Measurements from ENCODE around the gene FBXL7.

The FBXL7 gene

DNA sequence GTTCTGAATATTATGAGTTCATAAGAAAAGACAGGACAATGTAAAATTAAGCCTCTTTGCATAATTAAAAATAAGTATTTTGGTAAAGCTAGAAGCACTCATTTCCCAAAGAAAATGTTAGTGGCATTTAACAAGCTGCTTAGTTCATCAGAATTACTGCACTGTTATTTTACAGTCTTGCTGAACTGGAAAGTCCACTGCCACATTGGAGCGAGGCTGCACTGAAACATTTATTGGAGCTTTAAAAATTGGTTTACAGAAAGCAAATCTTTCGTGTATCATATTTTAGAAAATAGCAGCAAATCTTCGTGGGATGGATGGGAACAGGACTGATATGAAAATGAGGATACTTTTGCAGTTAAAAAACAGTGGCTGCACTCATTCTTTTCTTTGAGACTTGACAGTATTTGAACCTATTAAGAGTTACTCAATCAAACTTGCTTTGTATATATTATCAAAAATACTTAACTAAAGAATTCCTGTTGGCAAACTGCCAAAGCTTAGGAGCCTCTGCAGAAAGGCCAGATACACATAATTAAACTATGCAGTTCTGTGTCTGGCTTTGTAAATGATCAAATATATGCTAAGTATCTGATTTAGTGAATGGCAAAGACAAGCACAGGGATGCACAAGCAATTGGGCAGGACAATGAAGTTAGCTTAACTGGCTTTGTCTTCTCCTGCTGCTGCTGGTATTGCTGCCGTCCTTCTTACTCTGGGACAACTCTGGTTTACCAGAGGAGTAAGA, 16.5 kb upstream of the FBXL7 start:
- H3K27ac ChIP-seq (ENCODE audit: low read depth, low read length) = no peak overlapping the region
- H3K9me3 ChIP-seq (ENCODE audit: insufficient read depth, low read depth, low read length) = no peaks in the 10 kb centered on the region
- no peak overlapping the region for H3K4ac ChIP-seq (ENCODE audit: low read depth, low read length)
- H3K18ac ChIP-seq (ENCODE audit: low read length) = no peak overlapping the region
- H3K23ac ChIP-seq (ENCODE audit: low read length) = peak overlapping the region; percentile 47
- no peak overlapping the region for H3K9ac ChIP-seq (ENCODE audit: low read length)
- no peaks in the 10 kb centered on the region for H3K79me2 ChIP-seq (ENCODE audit: control insufficient read depth, insufficient read depth, low read length, poor library complexity)
- H3K4me1 ChIP-seq (ENCODE audit: control insufficient read depth in 1 of 2, insufficient read depth in 2 of 2, low read length in 2 of 2) = no peaks in the 10 kb centered on the region
- H4K8ac ChIP-seq (ENCODE audit: low read depth, low read length) = no peak overlapping the region
- H3K4me2 ChIP-seq (ENCODE audit: low read length) = no peak overlapping the region
- no peaks in the 10 kb centered on the region for H3K79me1 ChIP-seq (ENCODE audit: low read length)
- no peak overlapping the region for H3K4me3 ChIP-seq (ENCODE audit: low read depth, low read length)
- no peaks in the 10 kb centered on the region for H3K36me3 ChIP-seq (ENCODE audit: control insufficient read depth in 1 of 2, insufficient read depth in 2 of 2, low read length in 2 of 2)
- no peaks in the 10 kb centered on the region for H3K27me3 ChIP-seq (ENCODE audit: insufficient read depth, low read length)
- H4K12ac ChIP-seq (ENCODE audit: low read depth, low read length) = no peak overlapping the region
- H2AK5ac ChIP-seq (ENCODE audit: low read length) = no peak overlapping the region
- WGBS (ENCODE audit: extremely low coverage, insufficient coverage, insufficient read length) = no CpG with 5 or more reads among the region's 4 CpGs
- H3K14ac ChIP-seq (ENCODE audit: low read length) = no peak overlapping the region
- H2AFZ ChIP-seq (ENCODE audit: insufficient read depth, low read length, poor library complexity) = no peak overlapping the region
- H4K91ac ChIP-seq (ENCODE audit: low read depth, low read length) = no peak overlapping the region
- no peak overlapping the region for H2BK5ac ChIP-seq (ENCODE audit: low read depth, low read length, poor library complexity)
- H2BK120ac ChIP-seq (ENCODE audit: insufficient read depth, low read length, poor library complexity) = no peak overlapping the region
- DNase-seq = no peak
- H2BK12ac ChIP-seq (ENCODE audit: low read length) = no peak overlapping the region

DNA sequence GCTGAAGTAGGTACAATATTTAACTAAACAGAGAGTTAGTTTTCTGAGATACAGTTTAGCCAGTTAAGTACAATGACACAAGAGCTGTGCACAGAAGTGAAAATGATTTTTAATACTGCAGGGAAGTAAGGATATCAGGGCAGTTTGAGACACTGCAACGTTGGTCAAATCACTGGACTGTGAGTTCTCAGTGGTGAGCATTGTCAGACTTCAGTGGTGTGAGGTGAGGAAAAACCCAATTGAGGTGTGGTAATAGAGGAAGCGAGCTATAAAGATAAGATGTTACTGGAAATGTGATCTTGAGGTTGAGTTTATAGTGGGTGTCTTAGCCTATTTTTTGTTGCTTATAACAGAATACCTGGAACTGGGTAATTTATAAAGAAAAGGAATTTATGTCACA, 12.8 kb upstream of the FBXL7 start:
- no peak overlapping the region for H2BK12ac ChIP-seq (ENCODE audit: low read length)
- no peaks in the 10 kb centered on the region for H3K79me2 ChIP-seq (ENCODE audit: control insufficient read depth, insufficient read depth, low read length, poor library complexity)
- H4K12ac ChIP-seq (ENCODE audit: low read depth, low read length) = no peak overlapping the region
- no peak overlapping the region for H2BK5ac ChIP-seq (ENCODE audit: low read depth, low read length, poor library complexity)
- H2AK5ac ChIP-seq (ENCODE audit: low read length) = no peak overlapping the region
- H2AFZ ChIP-seq (ENCODE audit: insufficient read depth, low read length, poor library complexity) = no peak overlapping the region
- no peak overlapping the region for H3K23ac ChIP-seq (ENCODE audit: low read length)
- H3K36me3 ChIP-seq (ENCODE audit: control insufficient read depth in 1 of 2, insufficient read depth in 2 of 2, low read length in 2 of 2) = no peaks in the 10 kb centered on the region
- H4K8ac ChIP-seq (ENCODE audit: low read depth, low read length) = no peak overlapping the region
- H3K4me1 ChIP-seq (ENCODE audit: control insufficient read depth in 1 of 2, insufficient read depth in 2 of 2, low read length in 2 of 2) = no peaks in the 10 kb centered on the region
- H3K14ac ChIP-seq (ENCODE audit: low read length) = no peak overlapping the region
- H3K27me3 ChIP-seq (ENCODE audit: insufficient read depth, low read length) = no peaks in the 10 kb centered on the region
- no peaks in the 10 kb centered on the region for H3K9me3 ChIP-seq (ENCODE audit: insufficient read depth, low read depth, low read length)
- H3K79me1 ChIP-seq (ENCODE audit: low read length) = no peaks in the 10 kb centered on the region
- H3K9ac ChIP-seq (ENCODE audit: low read length) = no peak overlapping the region
- no peak overlapping the region for H3K27ac ChIP-seq (ENCODE audit: low read depth, low read length)
- H3K4me3 ChIP-seq (ENCODE audit: low read depth, low read length) = no peak overlapping the region
- H3K18ac ChIP-seq (ENCODE audit: low read length) = no peak overlapping the region
- no peak overlapping the region for H4K91ac ChIP-seq (ENCODE audit: low read depth, low read length)
- H3K4ac ChIP-seq (ENCODE audit: low read depth, low read length) = no peak overlapping the region
- DNase-seq = no peak
- H2BK120ac ChIP-seq (ENCODE audit: insufficient read depth, low read length, poor library complexity) = no peak overlapping the region
- WGBS (ENCODE audit: extremely low coverage, insufficient coverage, insufficient read length) = no CpG with 5 or more reads among the region's 2 CpGs
- no peak overlapping the region for H3K4me2 ChIP-seq (ENCODE audit: low read length)

DNA sequence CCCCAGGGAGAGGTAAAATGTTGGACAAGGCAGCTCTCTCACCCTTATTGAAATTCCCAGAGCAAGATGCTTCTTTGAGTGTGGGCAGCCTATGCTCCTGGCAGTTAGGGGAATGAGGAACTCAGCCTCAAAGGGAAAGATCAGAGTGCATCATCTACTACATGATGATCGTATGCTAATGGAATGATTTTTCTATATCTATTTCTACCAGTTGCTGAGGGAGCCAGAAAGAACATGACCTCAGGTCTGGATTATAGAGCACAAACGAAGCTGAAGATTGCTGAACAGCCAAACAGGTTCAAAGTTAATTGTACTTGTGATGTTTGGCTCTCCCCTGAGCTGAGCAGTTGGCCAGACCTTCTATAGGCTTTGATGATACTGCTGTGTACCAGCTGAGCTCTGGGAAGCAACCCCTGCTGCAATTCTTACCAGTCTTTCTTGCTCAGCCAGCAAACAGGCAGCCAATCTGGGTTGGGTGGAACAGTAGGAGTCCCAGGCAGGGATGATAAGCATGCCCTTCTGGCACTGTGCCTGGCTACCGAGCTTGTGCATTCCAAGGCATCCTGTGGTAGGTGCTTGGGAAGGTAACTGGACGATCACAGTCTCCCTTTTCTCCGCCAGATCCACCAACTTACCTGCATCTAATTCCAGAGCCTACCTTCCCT, 10.3 kb upstream of the FBXL7 start:
- Histone ChIP-seq H3K23ac (ENCODE audit: low read length) (no peak overlapping the region), H3K27me3 (ENCODE audit: insufficient read depth, low read length) (no peaks in the 10 kb centered on the region), H3K9ac (ENCODE audit: low read length) (no peak overlapping the region), H3K79me1 (ENCODE audit: low read length) (no peaks in the 10 kb centered on the region), H3K4me1 (ENCODE audit: control insufficient read depth in 1 of 2, insufficient read depth in 2 of 2, low read length in 2 of 2) (no peaks in the 10 kb centered on the region), H3K36me3 (ENCODE audit: control insufficient read depth in 1 of 2, insufficient read depth in 2 of 2, low read length in 2 of 2) (no peaks in the 10 kb centered on the region), H2BK5ac (ENCODE audit: low read depth, low read length, poor library complexity) (no peak overlapping the region), H4K91ac (ENCODE audit: low read depth, low read length) (no peak overlapping the region), H3K4me3 (ENCODE audit: low read depth, low read length) (no peak overlapping the region), H3K4me2 (ENCODE audit: low read length) (no peak overlapping the region), H3K14ac (ENCODE audit: low read length) (no peak overlapping the region), H3K27ac (ENCODE audit: low read depth, low read length) (no peak overlapping the region), H3K18ac (ENCODE audit: low read length) (no peak overlapping the region), H3K4ac (ENCODE audit: low read depth, low read length) (no peak overlapping the region), H4K12ac (ENCODE audit: low read depth, low read length) (no peak overlapping the region), H2BK120ac (ENCODE audit: insufficient read depth, low read length, poor library complexity) (no peak overlapping the region), H3K9me3 (ENCODE audit: insufficient read depth, low read depth, low read length) (no peaks in the 10 kb centered on the region), H2AFZ (ENCODE audit: insufficient read depth, low read length, poor library complexity) (no peak overlapping the region), H2AK5ac (ENCODE audit: low read length) (no peak overlapping the region), H3K79me2 (ENCODE audit: control insufficient read depth, insufficient read depth, low read length, poor library complexity) (no peaks in the 10 kb centered on the region), H2BK12ac (ENCODE audit: low read length) (no peak overlapping the region), H4K8ac (ENCODE audit: low read depth, low read length) (no peak overlapping the region)
- no peak for DNase-seq
- no CpG with 5 or more reads among the region's 5 CpGs for WGBS (ENCODE audit: extremely low coverage, insufficient coverage, insufficient read length)

DNA sequence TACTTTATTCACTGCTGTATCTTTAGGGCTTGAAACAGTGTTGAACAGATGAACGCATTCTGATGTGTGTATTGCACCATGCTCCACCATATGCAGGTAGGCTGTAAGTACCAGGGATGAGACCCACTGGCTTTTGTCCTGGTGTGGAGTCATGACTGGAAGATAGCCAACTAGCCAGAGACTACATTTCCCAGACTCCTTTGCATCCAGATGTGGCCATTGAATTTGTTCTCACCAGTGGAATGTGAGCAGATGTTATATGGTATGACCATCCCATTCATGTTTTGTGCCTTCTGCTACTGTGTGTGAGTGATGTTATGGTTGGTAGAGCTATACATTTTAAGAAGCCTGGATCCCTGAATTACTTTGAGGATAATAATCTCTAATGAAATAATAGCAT, 7.4 kb upstream of the FBXL7 start:
- Histone ChIP-seq H3K4me2 (ENCODE audit: low read length) (no peak overlapping the region), H4K12ac (ENCODE audit: low read depth, low read length) (no peak overlapping the region), H3K36me3 (ENCODE audit: control insufficient read depth in 1 of 2, insufficient read depth in 2 of 2, low read length in 2 of 2) (no peaks in the 10 kb centered on the region), H3K23ac (ENCODE audit: low read length) (no peak overlapping the region), H2AK5ac (ENCODE audit: low read length) (no peak overlapping the region), H2BK5ac (ENCODE audit: low read depth, low read length, poor library complexity) (no peak overlapping the region), H3K79me1 (ENCODE audit: low read length) (no peaks in the 10 kb centered on the region), H3K4ac (ENCODE audit: low read depth, low read length) (no peak overlapping the region), H3K4me3 (ENCODE audit: low read depth, low read length) (no peak overlapping the region), H2BK12ac (ENCODE audit: low read length) (no peak overlapping the region), H2BK120ac (ENCODE audit: insufficient read depth, low read length, poor library complexity) (no peak overlapping the region), H3K27ac (ENCODE audit: low read depth, low read length) (no peak overlapping the region), H3K27me3 (ENCODE audit: insufficient read depth, low read length) (no peaks in the 10 kb centered on the region), H2AFZ (ENCODE audit: insufficient read depth, low read length, poor library complexity) (no peak overlapping the region), H4K8ac (ENCODE audit: low read depth, low read length) (no peak overlapping the region), H3K14ac (ENCODE audit: low read length) (no peak overlapping the region), H3K9ac (ENCODE audit: low read length) (no peak overlapping the region), H3K79me2 (ENCODE audit: control insufficient read depth, insufficient read depth, low read length, poor library complexity) (no peaks in the 10 kb centered on the region), H3K18ac (ENCODE audit: low read length) (no peak overlapping the region), H3K4me1 (ENCODE audit: control insufficient read depth in 1 of 2, insufficient read depth in 2 of 2, low read length in 2 of 2) (no peaks in the 10 kb centered on the region), H3K9me3 (ENCODE audit: insufficient read depth, low read depth, low read length) (no peaks in the 10 kb centered on the region), H4K91ac (ENCODE audit: low read depth, low read length) (no peak overlapping the region)
- DNase-seq = no peak
- WGBS (ENCODE audit: extremely low coverage, insufficient coverage, insufficient read length) = no CpG with 5 or more reads among the region's 1 CpG
